CD4-positive, alpha-beta T cell treated with Interleukin-15 for 4 hours (primary cell): ENCODE data around the gene TSGA10IP.

ENCODE experiments used
- DNase-seq: peaks from one replicate; pipeline ENCODE4 v3.0.0-alpha.2; 2020; ENCODE audit warnings: low spot score

TSGA10IP gene

GRCh38 chr11:65977621-65978390 is 32.5 kb downstream of the TSGA10IP start:
- no peak for DNase-seq

GRCh38 chr11:65978391-65979238 is 33.3 kb downstream of the TSGA10IP start:
- DNase-seq, result no peak

DNA sequence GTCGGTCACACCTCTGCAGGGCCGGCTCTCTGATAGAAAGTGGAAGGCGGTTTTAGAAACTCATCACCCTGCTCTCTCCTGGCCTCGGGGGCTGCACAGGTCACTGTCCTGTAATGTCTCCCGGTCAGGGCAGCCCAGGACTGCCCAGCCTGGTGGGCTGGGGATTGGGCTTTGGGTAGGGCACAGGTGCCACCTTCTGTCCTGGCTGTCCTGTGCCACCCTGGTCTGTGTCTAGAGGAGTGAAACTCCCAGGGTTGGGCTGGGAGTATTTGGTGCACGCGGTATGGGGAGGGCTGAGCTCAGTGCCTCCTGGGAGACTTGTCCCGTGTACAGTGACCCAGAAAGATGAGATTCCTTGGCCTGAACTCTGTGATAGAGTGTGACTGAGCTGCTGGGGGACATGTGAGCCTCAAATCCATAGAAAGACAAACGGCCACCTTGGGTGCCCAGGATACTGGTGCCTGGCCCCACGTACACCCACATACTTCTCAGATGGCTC is 34.0 kb downstream of the TSGA10IP start:
- DNase-seq, result no peak

DNA sequence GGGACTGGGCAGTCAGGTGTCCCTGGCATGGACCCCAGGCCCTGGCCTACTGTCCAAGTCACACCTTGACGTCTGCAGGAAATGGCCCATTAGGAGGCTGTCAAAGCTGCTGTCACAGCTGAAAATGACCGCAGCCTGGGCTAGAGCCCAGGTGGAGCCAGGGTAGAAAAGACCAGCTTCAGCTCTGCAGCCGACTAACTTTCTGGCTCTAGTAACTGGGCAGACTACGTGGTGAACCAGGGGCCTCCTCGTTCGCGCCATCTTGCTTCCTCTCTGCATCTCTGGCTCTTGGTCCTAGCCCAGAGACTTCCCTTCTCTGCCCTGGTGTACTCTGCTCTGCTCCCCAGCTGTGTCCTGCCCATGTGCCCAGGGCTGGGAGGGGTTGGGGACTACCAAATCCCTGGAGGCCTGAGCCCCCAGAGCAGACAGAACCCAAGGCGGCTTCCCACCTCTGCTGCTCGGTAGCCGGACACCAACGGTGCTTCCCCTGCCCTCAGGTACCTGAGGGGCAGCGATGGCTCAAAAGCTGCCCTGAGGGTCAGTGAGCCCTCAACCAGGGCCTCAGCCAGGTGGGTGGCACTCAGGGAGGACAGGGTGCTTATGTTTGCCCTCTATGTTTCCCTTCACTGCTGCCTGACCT is 35.9 kb downstream of the TSGA10IP start:
- DNase-seq, result no peak

DNA sequence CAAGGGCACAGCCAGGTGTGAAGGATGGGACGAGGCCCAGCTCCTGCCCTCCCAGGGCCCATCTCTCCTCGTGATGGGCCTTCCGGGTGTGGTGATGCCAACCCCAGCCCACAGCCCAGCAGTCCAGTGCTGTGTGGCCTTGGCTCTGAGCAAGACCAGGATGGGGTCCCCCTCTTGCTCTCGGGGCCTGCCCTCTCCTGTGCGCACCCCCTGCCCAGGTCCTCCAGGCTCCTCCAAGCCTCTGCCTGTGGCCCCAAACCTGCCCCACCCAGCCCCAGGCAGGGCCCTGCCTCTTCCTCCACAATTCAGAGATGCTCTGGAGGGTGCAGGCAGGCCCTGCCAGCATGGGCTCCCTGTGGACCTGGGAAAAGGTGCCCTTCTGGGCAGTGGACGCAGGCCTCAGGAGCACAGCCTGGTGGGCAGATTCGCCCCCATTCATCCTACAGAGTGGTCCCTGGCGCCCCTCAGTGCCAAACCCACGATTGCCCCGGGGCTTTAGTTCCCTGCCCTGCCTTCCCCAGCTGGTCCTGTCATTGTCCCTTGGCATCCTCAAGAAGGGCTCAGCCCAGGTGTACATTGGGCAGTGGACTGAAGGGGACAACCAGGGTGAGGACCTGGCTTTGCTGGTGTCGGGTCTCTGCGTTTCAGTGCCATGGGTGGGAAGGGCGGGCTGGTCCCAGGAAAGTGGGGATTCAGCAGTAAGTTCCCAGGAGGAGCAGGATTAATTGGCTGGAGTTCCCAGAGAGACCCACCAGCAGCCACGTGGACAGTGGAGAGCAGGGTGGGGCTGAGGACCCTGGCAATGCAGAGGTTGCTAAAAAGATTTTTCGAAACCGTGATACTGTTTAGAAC is 36.9 kb downstream of the TSGA10IP start:
- DNase-seq, result no peak

DNA sequence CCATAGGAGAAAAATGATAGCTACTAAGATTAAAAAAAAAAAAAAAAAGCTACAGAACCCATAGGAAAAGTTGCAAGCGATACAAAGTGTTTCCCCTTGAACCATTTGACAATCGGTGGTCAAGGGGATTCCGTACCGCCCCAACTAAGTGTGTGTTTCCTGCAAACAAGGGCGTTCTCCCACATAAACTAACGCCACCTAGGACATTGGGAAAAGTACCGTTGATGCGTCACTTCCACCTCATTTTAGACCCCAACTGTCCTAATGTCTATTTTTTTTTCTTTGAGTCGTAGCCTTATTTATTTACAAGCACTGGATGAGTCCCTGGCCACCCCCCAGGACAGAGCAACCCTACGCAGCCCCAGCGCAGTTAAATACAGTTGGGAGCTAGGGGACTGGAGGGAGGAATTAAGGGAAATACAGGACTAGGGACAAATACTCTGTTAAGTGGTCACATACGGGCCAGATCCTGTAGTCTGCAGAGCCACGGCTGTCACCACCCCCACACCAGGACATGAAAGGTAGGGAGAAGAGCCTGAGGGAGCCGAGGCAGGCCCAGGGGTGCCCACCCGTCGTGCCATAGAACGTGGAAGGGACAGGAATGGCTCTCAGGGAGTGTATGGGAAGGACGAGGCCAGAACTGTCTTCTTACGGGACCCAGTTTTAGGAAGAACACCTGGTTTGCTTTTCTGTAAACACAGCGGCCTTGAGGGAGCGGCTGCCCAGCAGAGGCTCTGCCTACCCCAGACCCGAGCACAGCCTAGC is 37.7 kb downstream of the TSGA10IP start:
- DNase-seq, result no peak

DNA sequence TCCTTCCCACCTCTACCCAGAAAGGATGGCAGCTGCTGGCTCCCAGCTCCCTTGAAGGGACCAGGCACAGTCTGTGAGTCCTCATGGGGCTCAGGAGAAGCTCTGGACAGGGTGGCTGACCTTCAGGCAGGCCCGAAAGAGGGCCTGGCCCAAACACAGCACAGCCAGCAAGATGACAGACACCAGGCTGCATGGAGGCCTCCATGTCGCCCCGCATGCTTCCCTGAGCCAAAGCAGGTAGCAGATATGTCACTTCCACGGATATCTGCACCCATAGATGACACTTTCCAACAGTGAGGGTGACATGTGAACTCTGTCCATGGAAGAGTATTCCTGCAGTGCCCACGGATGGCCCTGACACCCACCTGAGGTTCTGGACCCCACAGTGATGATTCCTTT is 38.3 kb downstream of the TSGA10IP start:
- no peak for DNase-seq

- DNase-seq, result no peak
These were observed 42.1 kb downstream of the TSGA10IP start for GRCh38 chr11:65987336-65987735.

DNA sequence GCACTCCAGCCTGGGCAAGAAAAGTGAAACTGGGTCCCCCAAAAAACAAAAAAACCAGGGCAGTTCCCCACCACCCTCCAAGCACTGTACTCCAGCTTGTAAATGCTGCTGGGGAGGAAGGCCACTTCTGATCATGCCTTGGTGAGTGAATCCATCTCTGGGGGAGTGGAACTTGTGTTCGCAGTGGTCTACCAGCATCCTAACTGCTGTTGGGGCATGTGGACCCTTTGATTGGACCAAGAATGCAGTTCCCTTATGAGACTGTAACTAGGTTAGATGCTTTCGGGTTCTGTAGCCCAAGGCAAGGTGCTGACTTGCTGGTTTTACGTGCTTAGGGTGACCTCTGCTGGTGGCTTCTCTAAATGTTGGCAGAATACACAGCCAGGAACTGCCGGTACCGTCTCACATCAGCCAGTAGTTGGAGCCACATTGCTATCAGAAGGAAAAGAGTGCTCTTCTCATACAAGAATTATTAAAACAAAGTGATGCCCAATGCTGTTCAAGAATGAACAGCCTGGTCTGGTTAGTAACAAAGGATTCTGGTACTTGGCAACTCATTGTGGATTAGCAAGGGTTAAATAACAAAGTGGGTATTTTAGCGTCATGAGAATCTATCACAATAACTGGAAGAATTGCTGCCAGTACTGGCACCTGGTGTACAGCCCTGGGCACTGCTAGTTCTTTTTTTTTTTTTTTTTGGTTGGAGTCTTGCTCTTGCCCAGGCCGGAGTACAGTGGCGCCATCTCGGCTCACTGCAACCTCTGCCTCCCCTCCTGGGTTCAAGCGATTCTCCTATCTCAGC is 43.7 kb downstream of the TSGA10IP start:
- DNase-seq, result peak; percentile 96

DNA sequence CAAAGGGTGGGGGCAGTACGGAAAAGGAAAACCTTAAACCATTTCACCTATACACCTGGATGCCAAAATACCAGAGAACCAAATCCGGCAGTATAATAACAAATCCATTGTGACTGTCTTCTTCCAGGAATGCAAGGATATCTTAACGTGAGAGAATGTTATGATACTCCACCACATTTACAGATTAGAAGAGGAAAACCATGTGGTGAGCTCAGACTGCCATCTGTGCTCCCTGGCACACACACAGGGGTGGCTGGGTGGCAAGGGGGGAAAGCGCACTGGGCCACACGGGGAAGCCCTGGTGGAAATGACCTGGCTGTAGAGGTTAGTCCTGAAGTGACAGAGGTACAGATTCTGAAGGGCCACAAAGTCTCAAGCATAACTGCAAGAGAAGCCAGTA is 46.8 kb downstream of the TSGA10IP start:
- DNase-seq, result no peak

DNA sequence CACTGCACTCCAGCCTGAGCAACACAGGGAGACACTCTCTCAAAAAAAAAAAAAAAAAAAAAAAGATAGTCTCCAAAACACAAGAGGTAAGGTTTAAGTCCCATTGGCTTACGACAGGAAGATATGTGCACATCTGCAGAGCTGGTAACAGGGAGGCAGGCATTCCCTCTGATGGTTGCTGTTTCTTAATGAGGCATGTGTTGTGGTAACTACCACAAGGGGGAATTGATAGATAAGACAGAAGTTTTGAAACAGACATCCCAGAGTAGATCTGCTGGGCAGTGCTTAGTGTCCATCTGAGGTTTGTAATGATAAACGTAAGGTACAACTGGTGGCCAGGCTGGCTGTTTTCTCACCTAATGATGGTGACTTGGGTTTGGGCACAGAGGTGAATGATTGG is 52.0 kb downstream of the TSGA10IP start:
- no peak for DNase-seq

GRCh38 chr11:66001942-66002647 is 56.8 kb downstream of the TSGA10IP start, which contains the start of the genes BANF1 and EIF1AD:
BANF1 (plus strand) TSS chr11:66002503; CDS start chr11:66003251, 748 bp downstream.
EIF1AD (minus strand) TSS chr11:66002157; CDS start chr11:66000389, 1,768 bp downstream.
- peak; percentile 95 for DNase-seq

- DNase-seq, result no peak
These were observed 57.5 kb downstream of the TSGA10IP start for GRCh38 chr11:66002648-66003225.

- DNase-seq, result no peak
These were observed 58.0 kb downstream of the TSGA10IP start for GRCh38 chr11:66003291-66003690.

GRCh38 chr11:66004186-66004585 is 58.9 kb downstream of the TSGA10IP start:
- no peak for DNase-seq

DNA sequence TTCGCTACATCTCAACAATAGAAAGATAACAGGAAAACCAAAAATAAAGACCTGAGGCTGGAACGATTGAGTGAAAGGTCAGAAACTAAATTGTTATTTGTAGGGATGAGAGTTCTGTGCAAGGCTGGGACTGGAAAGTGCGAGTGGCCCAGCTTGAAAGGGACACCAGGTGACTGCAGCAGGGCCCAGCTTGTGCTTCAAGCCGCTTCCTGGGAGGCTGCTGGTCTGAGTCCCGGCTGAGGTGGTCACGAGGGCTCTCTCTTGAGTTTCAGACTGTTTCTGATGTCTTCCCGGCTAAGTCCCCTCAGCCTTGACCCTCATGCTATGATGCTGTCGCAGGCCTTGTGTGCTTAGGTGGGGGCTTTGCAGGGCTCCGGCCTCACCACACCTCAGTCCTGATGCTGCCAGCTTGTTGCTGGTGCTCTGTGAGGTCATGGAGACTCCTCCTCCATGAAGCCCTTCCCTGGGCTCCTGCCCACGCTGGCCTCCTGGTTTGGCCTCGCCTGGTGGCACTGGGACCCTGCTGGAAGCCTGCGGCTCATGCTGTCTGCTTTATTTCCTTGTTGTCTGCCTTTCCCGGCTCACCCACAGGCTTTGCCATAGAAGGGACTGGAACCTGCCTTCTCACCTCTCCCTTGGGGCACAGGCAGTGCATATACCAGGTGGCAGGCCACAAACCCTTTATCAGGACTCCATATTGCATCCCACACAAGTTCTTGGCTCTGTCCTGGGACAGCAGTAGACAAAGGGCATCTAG is 61.0 kb downstream of the TSGA10IP start:
- no peak for DNase-seq

DNA sequence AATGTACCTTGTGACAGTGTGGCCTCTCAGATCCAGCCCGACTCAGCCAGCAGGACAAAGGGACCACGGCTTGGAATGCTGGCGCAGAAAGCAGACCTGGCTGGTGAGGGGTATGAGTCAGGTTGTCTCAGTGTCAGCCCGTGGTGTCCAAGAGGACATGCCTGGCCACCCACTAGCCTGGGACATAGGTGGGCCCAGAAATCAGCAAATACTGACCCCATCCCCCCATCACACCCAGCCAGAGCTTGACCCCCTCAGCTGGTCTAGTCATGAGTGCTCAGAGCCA is 61.6 kb downstream of the TSGA10IP start:
- DNase-seq, result no peak

GRCh38 chr11:66007201-66007634 is 61.9 kb downstream of the TSGA10IP start:
- no peak for DNase-seq
